HepG2 (cell line): ENCODE results near the gene ATG4B. TPM values are rescaled to one million over a fixed set of nuclear protein-coding genes. Genes with fewer than 3 reads are reported as not detected.

Experiments
- ARID5B ChIP-seq: IDR thresholded peaks from 2 replicates; pipeline ENCODE4 v1.4.0; 2020; ENCODE audit warnings: mild to moderate bottlenecking, missing genetic modification reagents
- CHD2 ChIP-seq: IDR thresholded peaks from 2 replicates; pipeline ENCODE4 v1.6.1; 2011; ENCODE audit warnings: low read depth, low read length, improper control_type of control experiment
- FOXO4 ChIP-seq: sonication (generic); formaldehyde crosslinking; conservative IDR thresholded peaks from 2 replicates; pipeline ENCODE4 v1.8.1; 2023; ENCODE audit warnings: missing genetic modification reagents
- GLI4 ChIP-seq: sonication (generic); formaldehyde crosslinking; IDR thresholded peaks from 2 replicates; pipeline ENCODE4 v1.5.1; 2020; ENCODE audit warnings: missing genetic modification reagents, mild to moderate bottlenecking, moderate library complexity, borderline replicate concordance
- HNF4G ChIP-seq, 2 experiments: sonication (generic) in 1 of 2; formaldehyde crosslinking in 1 of 2; IDR thresholded peaks; 2 replicates each; pipeline versions ENCODE4 v1.4.0 to v1.6.1; 2011 to 2020; ENCODE audit warnings: borderline replicate concordance in 2 of 2, low read depth in 2 of 2, mild to moderate bottlenecking in 2 of 2, low read length in 1 of 2, missing genetic modification reagents in 1 of 2, moderate library complexity in 1 of 2
- HNRNPL ChIP-seq: fragments of 200-400 bp; formaldehyde crosslinking; IDR thresholded peaks from 2 replicates; pipeline ENCODE4 v1.6.1; 2017; ENCODE audit warnings: mild to moderate bottlenecking, low read depth, low read length
- ZBTB38 ChIP-seq: sonication (generic); formaldehyde crosslinking; IDR thresholded peaks from 2 replicates; pipeline ENCODE4 v1.5.1; 2020; ENCODE audit warnings: mild to moderate bottlenecking, missing genetic modification reagents
- ZBTB40 ChIP-seq, 2 experiments: fragments of 450-650 bp in 1 of 2; sonication (generic) in 1 of 2; formaldehyde crosslinking in 1 of 2; IDR thresholded peaks; 2 replicates each; pipeline versions ENCODE4 v1.6.1 to v1.8.0; 2016 to 2022; ENCODE audit warnings: antibody characterized with exemption in 1 of 2, mild to moderate bottlenecking in 1 of 2, missing genetic modification reagents in 1 of 2
- ZNF160 ChIP-seq: sonication (generic); formaldehyde crosslinking; IDR thresholded peaks from 2 replicates; pipeline ENCODE4 v1.8.0; 2022; ENCODE audit warnings: mild to moderate bottlenecking, inconsistent platforms, missing genetic modification reagents
- polyA plus RNA-seq, 8 experiments: library from polyadenylated mRNA; depleted of rRNA in 3 of 8; stranded (reverse) in 7 of 8; unstranded in 1 of 8; fragments of >200 nt; fragmentation: Illumina TruSeq in 4 of 8; extraction: Trizol in 4 of 8; gene quantifications; 2 replicates each; pipeline versions ENCODE4 v1.2.1 to v1.2.3, GENCODE V29; 2011 to 2016; ENCODE audit warnings: low read depth in 4 of 8, missing spikeins in 1 of 8, mixed read lengths in 1 of 8; ENCODE audit not compliant: insufficient read depth in 1 of 8
- total RNA-seq, 5 experiments: library from RNA; depleted of rRNA; stranded (reverse); fragments of >200 nt; fragmentation: Illumina TruSeq; extraction: Trizol; gene quantifications; 2 replicates each; pipeline ENCODE4 v1.2.3, GENCODE V29; 2016; ENCODE audit warnings: low read depth in 1 of 5
- TF ChIP-seq, protein P1 (sequence below): sonication (generic); formaldehyde crosslinking; IDR thresholded peaks from 2 replicates; pipeline ENCODE4 v1.4.0; 2020; ENCODE audit warnings: missing genetic modification reagents

The ATG4B gene
- total and polyA plus RNA-seq, 2 of the 13 experiments (the other 11 are each of a cell fraction or from before 2014, with no cell fraction given): 95.5 to 239 TPM

GRCh38 chr2:241653210-241653750 is 15.8 kb downstream of the ATG4B start (continued):
- peak; percentile 60; the same call in 1 of the 2 replicates for TF ChIP-seq HNF4G (IDR thresholded peaks at IDR 0.05; ENCODE audit: borderline replicate concordance, low read depth, low read length)
- peak; percentile 74; the same call in 1 of the 2 replicates for TF ChIP-seq HNF4G (CRISPR knock-in tag; IDR thresholded peaks at IDR 0.05; ENCODE audit: borderline replicate concordance, low read depth)
- 0 out of 2 replicates have a peak, but pooled peaks have one; percentile 29 for TF ChIP-seq CHD2
- TF ChIP-seq ZBTB38 (CRISPR knock-in tag): peak; percentile 99
- TF ChIP-seq, protein P1, sequence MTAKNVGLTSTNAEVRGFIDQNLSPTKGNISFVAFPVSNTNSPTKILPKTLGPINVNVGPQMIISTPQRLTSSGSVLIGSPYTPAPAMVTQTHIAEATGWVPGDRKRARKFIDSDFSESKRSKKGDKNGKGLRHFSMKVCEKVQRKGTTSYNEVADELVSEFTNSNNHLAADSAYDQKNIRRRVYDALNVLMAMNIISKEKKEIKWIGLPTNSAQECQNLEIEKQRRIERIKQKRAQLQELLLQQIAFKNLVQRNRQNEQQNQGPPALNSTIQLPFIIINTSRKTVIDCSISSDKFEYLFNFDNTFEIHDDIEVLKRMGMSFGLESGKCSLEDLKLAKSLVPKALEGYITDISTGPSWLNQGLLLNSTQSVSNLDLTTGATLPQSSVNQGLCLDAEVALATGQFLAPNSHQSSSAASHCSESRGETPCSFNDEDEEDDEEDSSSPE: peak; percentile 54; the same call in 1 of the 2 replicates
- TF ChIP-seq ZBTB40 (IDR thresholded peaks at IDR 0.05): no peak
- TF ChIP-seq ZBTB40 (CRISPR knock-in tag; IDR thresholded peaks at IDR 0.05): peak; percentile 76
- TF ChIP-seq FOXO4 (CRISPR knock-in tag): no peak
- TF ChIP-seq ARID5B (CRISPR knock-in tag): peak; percentile 81
- TF ChIP-seq HNRNPL: 0 out of 2 replicates have a peak, but pooled peaks have one; percentile 28
- TF ChIP-seq GLI4 (CRISPR knock-in tag): no peak
- no peak for TF ChIP-seq ZNF160 (CRISPR knock-in tag)
